Stimulated activated CD4-positive, alpha-beta T cell treated with anti-CD3 and anti-CD28 coated beads, Interleukin-2, amount 100 ng/mL, for 24 hours (primary cell): ENCODE data around the gene ING5.
A peak's percentile ranks its signal among the peaks of the same experiment; 100 is the strongest.

Experiments
- DNase-seq, 2 donors: peaks; one replicate each; pipeline ENCODE4 v3.0.0-alpha.2; 2020

ING5 gene

GRCh38 chr2:241763551-241764274 lies 61.9 kb downstream of the ING5 start:
- DNase-seq = no peak

DNA sequence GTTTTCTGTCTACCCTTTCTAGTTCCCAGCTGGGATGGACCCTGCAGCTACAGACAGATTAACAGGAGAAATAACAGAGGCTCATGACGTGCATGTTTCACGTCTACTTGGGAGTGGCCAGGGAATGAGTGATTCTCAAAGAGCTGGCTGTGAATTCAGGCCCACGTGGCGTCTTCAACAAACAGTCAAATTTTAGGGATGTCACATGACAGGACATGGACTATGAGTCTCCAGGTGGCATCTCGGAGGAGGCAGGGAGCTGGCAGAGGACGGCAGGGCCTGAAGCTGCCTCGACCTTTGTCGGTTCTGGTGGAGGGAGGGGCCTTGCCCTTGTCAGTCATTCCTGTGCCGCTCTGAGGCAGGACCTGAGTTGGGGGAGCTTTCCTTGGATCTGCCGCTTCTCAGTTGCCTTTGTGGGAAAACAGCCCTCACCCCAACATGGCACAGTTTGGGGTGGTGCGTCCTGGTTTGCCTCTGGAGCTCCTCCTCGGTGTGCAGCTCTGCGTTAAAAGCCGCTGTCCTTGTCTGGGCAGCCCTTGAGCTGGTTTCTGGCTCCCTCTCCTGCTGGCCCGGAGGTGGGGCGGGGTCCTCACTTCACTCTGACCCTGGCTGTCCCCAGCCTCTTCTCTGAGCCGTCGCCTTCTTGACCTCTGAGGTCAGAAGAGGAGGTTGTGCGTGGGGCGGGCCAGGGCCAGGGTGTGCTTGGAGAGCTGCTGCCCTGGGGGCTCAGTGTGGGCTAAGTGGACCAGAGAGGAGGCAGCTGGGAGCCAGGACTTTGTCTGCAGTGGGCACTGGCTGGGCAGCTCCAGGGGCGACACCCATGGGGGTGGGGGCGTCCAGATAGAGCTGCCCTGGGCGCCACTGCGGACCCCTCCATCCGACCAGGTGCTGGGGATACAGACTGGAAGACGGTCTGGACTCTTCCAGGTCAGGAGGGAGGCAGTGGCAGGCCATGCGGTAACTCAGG lies 62.7 kb downstream of the ING5 start:
- no peak for DNase-seq

GRCh38 chr2:241767464-241768250 lies 65.8 kb downstream of the ING5 start:
- peak in 1 of 2 donors; percentile 9 for DNase-seq

GRCh38 chr2:241768251-241768711 lies 66.4 kb downstream of the ING5 start:
- no peak for DNase-seq

GRCh38 chr2:241768850-241769249 lies 67.0 kb downstream of the ING5 start:
- peak in 1 of 2 donors; percentile 4 for DNase-seq

- no peak for DNase-seq
These were observed 68.0 kb downstream of the ING5 start for GRCh38 chr2:241769819-241770184.

GRCh38 chr2:241770185-241770935 lies 68.5 kb downstream of the ING5 start:
- DNase-seq = no peak

GRCh38 chr2:241770936-241771285 lies 69.1 kb downstream of the ING5 start:
- DNase-seq = no peak

DNA sequence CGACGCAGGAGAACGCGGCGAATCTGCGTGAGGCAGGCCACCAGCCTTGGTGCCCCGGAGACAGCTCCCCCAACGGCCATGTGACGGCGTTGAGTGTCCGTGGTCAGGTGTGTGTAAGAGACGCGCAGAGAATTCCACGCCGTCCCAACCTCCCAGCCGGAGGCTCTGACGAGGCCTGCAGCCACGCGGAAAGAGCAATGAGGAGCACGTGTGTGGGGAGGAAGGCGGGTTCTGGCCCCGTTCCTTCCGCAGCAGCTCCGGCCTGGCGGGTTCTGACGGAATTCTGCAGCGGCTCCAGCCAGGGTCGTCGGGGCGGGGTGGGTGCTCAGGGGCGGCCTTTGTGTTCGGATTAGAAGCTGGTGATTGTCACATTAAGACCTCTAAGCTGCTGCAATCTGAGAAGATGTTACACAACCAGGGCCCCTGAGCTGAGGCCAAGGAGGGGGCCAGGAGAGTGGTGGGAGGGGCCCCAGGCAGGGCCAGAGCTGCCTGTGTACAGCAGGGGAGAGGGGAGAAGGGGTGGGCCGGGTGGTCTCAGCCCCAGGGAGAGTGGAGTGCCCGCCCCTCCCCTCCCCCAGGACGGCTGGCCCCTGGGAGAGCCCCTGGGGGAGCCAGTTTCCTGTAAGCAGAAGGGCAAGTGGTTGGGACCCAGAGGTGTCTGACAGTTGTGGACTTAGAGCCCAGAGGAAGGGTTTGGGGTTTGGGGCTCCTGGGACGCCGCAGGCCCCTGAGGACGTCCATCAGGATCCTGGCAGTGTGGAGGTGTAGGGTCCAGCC lies 69.6 kb downstream of the ING5 start:
- no peak for DNase-seq

GRCh38 chr2:241772063-241772499 lies 70.2 kb downstream of the ING5 start:
- DNase-seq = no peak

DNA sequence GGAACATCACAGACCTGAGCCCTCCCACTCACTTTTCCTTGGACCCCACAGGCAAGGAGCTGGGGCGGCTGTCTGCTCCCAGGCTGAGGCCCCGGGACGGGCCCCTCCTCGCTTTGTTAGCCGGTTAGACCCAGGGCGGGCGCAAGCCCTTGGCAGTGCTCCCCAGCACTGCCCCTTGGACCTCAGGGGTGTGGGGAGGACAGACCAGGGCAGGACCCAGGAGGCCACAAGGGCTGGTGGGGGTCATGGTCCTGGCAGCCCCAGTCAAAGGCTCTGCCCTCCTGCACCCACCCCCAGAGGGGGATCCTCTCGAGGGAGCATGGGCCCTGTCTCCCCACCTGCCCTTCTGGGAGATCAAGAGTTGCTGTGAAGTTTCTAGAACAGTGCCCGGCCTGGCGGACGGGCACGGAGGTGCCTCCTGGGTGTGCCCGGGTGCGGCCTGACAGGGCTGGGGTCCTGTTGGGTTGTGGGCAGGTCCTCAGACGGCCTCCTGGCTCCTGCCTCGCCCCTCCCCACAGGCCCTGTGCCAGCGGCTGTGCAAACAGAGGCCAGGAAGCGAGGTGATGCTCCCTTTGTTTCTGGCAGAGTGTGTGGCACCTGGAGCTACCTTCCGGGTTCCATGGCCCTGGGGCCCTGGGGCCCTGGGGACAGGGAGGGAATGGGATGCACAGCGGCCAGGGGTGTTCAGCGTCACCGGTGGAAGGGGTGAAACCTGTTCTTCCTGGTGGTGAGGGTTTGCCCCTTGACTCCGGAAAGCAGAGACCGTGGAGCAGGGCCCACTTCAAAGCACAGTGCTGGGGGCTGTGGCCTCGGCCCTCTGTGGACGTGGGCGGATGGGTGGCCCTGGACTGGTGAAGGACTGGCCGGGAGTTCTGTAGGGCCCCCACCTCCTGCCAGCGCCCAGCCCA lies 71.9 kb downstream of the ING5 start:
- no peak for DNase-seq

- DNase-seq = no peak
These were observed 72.8 kb downstream of the ING5 start for GRCh38 chr2:241774419-241775222.

DNA sequence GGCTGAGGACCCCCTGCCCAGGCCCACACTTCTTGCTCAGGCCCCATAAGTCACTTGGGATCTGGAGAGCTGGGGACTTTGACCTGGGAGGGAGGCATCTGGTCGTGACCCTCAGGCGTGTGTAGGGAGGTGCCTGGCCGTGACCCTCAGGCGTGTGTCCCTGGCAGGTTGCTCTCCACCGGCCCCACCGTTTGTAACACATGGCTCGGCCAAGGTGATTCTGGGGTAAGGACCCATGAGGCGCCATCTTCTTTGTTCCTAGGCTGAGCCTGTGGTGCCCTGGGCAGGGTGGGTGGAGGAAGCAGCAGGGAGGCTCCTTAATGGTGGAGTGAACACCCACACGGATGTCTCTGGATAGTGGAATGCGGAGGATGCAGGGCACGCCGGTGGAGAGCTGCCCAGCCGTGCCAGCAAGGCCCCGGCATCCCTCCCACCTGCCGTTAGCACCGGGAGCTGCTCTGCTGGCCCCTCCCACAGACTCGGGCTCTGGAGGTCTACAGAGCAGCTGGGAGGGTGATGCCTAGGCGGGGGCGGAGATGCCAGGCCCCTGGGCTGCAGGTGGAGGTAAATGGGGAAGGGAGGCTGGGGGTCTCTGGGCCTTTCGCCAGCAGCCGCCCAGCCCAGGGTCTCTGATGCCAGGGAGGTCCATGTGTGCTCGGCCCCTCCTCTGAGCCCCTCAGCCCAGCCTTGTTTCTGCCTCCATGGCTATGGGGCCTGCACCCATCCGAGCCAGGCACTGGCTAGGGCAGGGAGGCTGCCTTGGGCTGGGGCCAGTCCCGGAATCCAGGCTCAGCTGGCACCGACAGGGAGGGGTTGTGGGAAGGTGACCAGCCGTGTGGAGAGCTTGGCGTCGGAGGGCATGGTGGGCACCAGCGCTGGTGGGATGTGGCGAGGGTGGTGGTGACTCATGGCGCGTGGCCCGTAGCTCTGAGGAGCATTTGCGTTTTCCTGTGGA lies 73.7 kb downstream of the ING5 start:
- peak in 1 of 2 donors; percentile 4 for DNase-seq

GRCh38 chr2:241776336-241777169 lies 74.7 kb downstream of the ING5 start, which contains the start of gene GAL3ST2:
Gene GAL3ST2 (plus strand): TSS chr2:241776822. CDS start chr2:241776956, 134 bp downstream.
- peak in 1 of 2 donors; percentile 8 for DNase-seq

GRCh38 chr2:241777170-241777685 lies 75.4 kb downstream of the ING5 start:
- DNase-seq = no peak

DNA sequence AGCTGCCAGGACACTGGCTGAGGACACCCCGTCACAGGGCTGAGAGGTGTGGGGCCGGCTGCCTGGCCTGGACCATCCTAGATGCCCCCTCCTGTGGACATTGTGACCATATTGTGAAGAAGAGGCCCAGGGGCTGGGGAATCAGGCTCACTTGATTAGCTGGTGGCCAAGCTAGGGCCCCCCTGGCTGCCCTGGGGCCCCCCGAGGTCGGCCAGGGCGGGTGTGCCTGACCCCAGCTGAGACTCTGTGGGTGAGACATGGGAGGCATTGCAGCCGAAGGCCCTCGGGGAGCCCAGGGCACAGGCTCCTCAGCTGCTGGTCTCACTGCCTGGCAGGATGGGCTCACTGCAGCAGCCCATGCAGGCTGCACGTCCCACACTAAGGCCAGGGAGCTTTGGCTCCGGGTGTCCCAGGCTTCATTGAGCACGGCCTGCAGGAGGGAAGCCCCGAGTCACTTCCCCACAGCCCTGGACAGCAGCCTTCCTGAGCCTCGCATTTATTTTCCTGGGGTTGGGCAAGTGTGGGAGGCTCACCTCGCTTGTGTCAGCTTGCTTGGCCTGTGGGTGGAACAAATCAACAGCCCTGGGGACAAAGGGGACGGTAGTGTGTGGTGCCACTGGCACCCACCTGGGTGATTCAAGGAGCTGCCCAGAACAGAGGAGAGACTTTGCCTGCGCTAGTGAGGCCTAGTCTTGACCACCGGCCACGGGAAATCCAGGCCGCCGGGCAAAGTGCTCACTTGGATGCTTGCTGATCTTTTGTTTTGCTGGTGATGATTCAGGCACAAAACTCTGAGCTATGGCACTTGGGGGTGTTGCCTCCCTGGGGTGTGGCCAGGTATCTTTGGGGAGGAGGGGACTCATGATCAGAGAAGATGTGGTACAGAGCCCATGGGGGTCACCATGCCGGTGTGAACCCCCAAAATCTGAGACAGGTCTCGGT lies 76.1 kb downstream of the ING5 start:
- DNase-seq = no peak
